Ishikawa (cell line): ENCODE measurements around the gene RALGPS2.

Experiments
- CEBPB ChIP-seq: IDR thresholded peaks from 2 replicates; pipeline ENCODE4 v1.6.1; 2012
- EGR1 ChIP-seq: IDR thresholded peaks from 2 replicates; pipeline ENCODE4 v1.6.1; 2012
- EP300 ChIP-seq: IDR thresholded peaks from 2 replicates; pipeline ENCODE4 v1.6.1; 2012; ENCODE audit warnings: borderline replicate concordance
- RAD21 ChIP-seq: IDR thresholded peaks from 2 replicates; pipeline ENCODE4 v1.6.1; 2012; ENCODE audit warnings: low read depth

DNA sequence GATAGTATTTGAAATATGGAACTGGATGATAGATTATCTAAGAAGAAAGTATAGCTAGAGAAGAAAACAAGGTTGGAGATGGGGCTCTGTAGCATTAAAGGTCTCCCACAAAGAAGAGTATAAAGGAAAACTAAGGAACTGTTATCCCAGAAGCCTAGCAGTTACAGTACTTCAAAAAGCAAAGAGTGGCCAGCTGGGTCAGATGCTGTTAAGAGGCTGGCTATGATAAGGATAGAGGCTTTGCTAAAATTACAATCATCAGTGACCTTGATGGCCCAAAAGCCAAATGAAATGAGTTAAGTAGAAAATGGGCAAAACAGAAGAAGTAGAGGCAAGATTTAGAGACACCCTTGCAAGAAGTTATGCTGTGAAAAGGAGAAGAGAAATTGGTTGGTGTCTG lies 170.9 kb downstream of the RALGPS2 start:
- no peak for TF ChIP-seq RAD21
- TF ChIP-seq EGR1, result no peak
- TF ChIP-seq EP300, result no peak
- TF ChIP-seq CEBPB, result no peak
